Germinal center (tissue), 1 donor: ENCODE data around the gene HLA-G.
"Not testable (repeated sequence)": the region's sequence is repeated elsewhere in the genome, so short reads cannot be mapped to it uniquely, and the experiment has no call there.

ENCODE experiments used
- DNase-seq: peaks from one replicate; pipeline ENCODE4 v3.0.0; 2012; ENCODE audit warnings: mixed read lengths, low spot score

The HLA-G gene

GRCh38 chr6:29872791-29873190 is 45.2 kb downstream of the HLA-G start:
- DNase-seq = no peak

GRCh38 chr6:29875257-29875656 is 47.6 kb downstream of the HLA-G start:
- no peak for DNase-seq

GRCh38 chr6:29875734-29876133 is 48.1 kb downstream of the HLA-G start:
- not testable (repeated sequence) for DNase-seq
